Femur (tissue), 1 donor: ENCODE measurements around the gene SMARCD2.

Source experiments
- DNase-seq: peaks from one replicate; pipeline ENCODE4 v3.0.0-alpha.2; 2017

Gene SMARCD2

GRCh38 chr17:63831505-63831904 is 11.0 kb downstream of the SMARCD2 start:
- DNase-seq: no peak

DNA sequence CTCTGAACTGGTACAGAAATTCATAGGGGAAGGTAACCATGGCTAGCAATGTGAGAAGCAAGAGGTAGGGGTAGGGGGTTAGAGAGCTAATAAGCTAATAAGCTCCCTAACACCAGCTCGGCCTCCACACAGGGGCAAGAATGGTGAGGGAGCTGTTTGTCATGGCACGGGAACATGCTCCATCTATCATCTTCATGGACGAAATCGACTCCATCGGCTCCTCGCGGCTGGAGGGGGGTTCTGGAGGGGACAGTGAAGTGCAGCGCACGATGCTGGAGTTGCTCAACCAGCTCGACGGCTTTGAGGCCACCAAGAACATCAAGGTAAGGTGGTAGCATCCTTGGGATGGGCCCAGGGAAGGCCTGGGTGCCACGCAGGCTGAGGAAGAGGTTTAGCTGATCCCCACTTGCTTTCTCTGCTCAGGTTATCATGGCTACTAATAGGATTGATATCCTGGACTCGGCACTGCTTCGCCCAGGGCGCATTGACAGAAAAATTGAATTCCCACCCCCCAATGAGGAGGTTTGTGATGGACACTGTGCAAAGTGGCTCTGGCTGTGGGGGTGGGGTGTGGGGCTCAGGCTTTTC is 11.5 kb downstream of the SMARCD2 start:
- DNase-seq: no peak

DNA sequence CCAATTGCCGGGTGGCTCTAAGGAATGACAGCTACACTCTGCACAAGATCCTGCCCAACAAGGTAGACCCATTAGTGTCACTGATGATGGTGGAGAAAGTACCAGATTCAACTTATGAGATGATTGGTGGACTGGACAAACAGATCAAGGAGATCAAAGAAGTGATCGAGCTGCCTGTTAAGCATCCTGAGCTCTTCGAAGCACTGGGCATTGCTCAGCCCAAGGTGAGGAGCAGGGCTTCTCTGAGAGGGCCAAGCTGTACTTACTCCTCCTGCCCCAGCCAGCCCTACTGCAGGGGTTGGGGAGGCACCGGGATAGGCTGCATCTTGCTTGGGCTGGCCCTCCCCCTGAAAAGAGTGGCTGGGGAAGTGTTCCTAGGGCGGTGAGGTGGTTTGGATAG is 12.2 kb downstream of the SMARCD2 start:
- DNase-seq: no peak

GRCh38 chr17:63828936-63829335 is 13.5 kb downstream of the SMARCD2 start:
- no peak for DNase-seq

DNA sequence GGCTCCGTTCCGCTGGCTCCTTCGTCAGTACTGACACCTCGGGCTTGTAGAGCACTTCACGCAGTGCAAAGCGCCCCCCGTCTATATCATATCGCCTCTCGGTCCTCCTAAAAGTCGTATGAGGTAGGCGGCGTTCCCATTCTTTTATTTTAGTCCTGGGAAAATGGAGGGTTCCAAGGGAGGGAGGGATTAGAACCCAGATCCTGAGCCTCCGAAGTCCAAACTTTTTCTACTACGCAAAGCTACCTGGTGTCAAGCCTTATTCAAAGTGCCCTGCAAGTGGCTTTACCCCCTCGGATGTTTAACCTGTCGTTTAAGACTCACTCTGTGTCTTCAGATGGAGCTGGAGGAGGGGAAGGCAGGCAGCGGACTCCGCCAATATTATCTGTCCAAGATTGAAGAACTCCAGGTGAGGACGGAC is 14.7 kb downstream of the SMARCD2 start:
- DNase-seq: no peak

- peak; percentile 98 for DNase-seq
Observed at GRCh38 chr17:63827002-63827800, 15.3 kb downstream of the SMARCD2 start, which contains the start of the genes FTSJ3 and PSMC5. TSS of gene FTSJ3 (minus strand) at chr17:63827663. CDS start at chr17:63826902, 761 bp downstream. TSS of gene PSMC5 (plus strand) at chr17:63827431. CDS start at chr17:63827491, 60 bp downstream.

- no peak for DNase-seq
Observed at GRCh38 chr17:63826468-63827001, 15.9 kb downstream of the SMARCD2 start.

DNA sequence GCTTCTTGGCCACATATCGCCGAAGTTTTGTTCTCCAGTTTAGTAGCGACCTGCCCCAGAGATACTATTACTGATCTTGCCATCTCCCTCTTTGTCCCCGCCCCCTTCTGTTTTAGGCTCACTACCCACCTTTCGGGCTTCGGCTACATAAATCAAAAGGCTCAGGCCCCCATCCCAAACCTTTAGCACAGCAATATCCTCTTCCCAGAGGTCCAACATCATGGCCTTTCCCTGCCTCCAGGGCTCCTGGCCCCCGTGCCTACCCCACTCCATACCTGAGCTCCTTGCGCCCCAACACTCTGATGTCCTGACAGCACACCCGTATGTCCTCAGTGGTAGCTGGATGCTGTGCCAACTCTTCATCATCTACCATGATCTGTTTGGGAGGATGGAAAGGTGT is 18.1 kb downstream of the SMARCD2 start:
- no peak for DNase-seq

DNA sequence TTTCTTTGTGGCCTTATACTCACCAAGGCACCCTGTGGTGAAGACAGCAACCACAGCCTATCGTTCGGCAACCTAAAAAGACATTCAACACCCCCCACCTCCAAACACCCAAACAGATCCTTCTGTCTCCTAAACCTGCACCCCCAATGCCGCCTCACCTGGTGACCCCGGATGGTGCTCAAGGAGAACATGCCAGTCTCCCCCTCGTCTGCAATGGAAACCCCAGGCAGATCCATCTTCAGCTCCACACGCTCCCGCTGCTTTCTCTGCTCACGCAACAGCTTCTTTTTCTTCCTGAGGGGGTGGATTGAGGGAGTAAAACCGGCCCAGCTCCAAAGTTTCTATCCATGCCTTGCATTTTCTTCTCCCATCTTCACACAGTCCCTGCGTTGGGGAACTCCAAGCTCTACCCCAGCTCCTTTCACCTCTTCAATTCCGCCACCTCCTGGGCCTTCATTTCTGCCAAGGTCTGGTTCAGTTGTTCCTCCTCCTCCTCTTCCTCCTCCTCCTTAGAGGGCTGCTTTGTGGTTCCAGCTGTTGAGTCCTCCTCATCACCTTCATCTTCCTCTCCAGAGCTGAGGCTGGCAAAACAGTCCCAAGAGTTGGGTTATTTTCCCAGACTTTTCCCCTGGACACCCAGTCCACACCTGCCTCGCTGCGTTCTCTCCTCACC is 18.7 kb downstream of the SMARCD2 start:
- DNase-seq: no peak

DNA sequence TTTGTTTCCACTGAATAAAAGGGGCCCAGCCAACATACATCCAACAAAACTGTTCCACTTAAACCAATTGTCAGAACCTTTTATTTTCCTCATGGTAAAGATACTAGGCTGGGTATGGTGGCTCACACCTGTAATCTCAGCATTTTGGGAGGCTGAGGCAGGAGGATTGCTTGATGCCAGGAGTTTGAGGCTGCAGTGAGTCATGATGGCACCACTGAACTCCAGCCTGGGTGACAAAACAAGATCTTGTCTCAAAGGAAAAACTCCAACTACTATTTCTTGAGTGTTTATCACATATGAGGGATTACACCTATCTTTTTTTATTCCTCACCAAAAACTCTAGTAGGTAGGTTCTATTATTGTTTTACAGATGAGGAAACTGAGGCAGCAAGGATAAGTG is 19.9 kb downstream of the SMARCD2 start:
- no peak for DNase-seq

GRCh38 chr17:63821804-63822203 is 20.7 kb downstream of the SMARCD2 start:
- DNase-seq: no peak

- no peak for DNase-seq
Observed at GRCh38 chr17:63820963-63821561, 21.4 kb downstream of the SMARCD2 start.

DNA sequence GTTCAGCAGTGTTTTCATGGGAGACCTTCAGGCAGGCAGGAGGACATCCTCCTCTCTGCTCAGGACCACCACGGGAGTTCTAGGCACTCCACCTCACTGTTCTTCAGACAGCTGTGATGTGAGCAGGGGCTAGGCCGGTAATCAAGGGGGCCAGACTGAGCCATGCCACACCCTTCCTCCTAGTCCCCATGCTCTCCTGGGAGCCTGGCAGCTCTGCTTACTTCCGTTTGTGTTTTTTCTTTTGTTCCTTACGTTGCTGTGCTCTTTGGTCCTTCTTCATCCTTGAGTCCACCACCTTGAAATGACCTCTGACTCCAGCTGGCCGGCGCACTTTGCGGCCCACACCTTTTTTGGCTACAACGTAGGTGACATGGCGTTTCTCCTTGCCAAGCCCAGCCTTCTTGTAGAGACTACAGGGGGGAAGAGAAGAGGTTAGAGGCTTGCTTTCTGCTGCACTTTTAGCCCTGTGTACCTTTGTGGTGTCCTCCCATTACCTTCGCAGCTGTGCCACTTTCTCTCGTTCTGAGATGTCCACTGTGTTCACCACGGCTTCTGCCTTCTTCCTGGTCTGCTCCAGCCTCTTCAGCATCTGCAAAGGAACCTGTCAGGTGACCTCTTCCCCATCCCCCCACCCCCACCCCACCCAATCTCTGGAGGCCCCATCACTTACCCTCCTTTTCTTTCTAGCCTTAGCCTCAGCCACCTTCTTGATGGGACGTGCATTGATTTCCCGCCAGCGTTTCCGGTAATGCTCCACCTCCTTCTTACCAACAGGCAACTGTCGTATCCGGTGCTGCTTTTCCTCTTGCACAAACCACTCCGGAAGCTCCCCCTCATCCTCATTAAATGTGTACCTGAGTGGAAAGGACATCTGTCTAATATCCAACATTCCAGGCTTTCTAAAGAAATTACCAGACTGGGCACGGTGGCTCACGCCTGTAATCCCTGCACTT is 22.6 kb downstream of the SMARCD2 start:
- no peak for DNase-seq

DNA sequence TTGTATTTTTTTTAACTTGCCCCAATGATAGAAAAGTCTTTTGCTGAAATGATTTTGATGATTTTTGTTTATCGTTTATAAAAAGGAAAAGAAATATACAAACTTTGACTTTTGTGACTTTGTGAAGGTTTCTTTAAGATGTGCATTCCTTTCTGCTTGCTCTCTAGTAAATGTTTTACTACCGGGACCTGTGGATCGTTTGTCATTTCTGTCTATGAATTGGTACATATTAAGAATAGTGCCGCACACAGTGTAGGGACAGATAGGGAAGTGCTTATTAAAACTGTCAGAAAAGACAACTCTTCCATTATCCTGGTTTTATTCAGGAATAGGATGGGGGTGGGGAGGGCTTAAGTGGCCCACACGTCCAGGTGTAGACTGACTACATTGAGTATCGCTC is 23.4 kb downstream of the SMARCD2 start:
- DNase-seq: no peak

GRCh38 chr17:63817736-63818385 is 24.6 kb downstream of the SMARCD2 start:
- no peak for DNase-seq

- DNase-seq: no peak
Observed at GRCh38 chr17:63816669-63817068, 25.8 kb downstream of the SMARCD2 start.

DNA sequence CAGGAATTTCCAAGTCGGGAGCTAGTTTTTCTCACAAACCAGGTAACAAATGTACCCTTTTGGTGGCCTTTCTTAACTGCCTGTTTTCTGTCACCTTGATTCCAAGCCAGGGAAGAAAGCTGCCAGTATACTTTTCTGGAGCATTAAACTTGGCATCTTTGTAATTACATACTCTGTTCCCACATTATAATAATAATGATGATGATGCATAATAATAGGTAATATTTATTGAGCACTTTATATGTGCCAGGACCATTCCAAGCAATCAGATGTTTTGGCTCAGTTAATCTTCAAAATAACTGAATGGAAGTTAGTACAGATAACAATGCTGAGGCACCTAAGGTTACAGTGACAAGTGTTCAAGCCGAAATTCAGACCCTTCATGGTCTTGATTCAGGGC is 26.4 kb downstream of the SMARCD2 start:
- no peak for DNase-seq

DNA sequence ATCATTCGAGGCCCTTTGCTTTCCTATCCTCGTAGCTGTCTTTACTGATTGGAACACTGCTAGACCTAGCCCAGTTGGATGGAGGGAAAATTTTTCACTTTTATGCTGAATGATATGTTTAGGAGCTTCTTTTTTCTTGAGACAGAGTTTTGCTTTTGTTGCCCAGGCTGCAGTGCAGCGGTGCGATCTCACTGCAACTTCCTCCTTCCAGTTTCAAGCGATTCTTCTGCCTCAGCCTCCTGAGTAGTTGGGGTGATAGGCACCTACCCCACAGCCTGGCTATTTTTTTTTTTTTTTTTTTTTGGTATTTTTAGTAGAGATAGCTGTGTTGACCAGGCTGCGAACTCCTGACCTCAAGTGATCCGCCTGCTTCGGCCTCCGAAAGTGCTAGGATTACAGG is 32.5 kb downstream of the SMARCD2 start:
- no peak for DNase-seq

DNA sequence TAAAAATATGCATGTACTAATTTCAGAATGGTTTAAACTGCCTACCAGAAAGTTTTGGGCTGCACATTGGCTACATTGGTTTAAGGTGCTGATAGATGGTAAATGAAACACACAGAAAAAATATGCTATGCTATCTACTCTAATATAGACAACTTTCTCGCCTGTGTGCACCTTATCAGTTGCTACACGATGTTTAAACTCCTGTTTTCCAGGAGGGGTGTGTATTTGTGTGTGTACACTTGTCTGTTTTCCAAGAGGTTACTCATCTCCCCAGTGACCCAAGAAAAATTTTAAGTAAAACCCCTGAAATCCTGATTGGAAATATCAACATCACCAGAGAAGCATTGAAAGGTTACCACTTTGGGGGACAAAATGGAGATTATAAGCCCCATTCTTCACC is 36.9 kb downstream of the SMARCD2 start:
- no peak for DNase-seq

- DNase-seq: no peak
Observed at GRCh38 chr17:63804328-63804727, 38.2 kb downstream of the SMARCD2 start.

- no peak for DNase-seq
Observed at GRCh38 chr17:63800783-63801182, 41.7 kb downstream of the SMARCD2 start.
